B cell (primary cell): ENCODE results near the gene PTPRG. TPM values are rescaled to one million over a fixed set of nuclear protein-coding genes. Genes with fewer than 3 reads are reported as not detected.

Experiments used
- ATAC-seq: fragments of 200-7000 bp; cut with Tn5 transposase; one replicate; pipeline ENCODE4 v1.10.0; 2021; ENCODE audit warnings: low read depth, mild to moderate bottlenecking, moderate number of reproducible peaks, moderate library complexity
- CTCF ChIA-PET: fragments of 350-600 bp; sonication (Branson Sonifier 250); formaldehyde crosslinking; loops from one replicate; lab custom pipeline; 2021; ENCODE audit warnings: antibody characterized with exemption, inconsistent platforms; lab: Charles Lee
- POLR2A ChIA-PET: fragments of 350-600 bp; sonication (Branson Sonifier 250); formaldehyde crosslinking; loops from one replicate; lab custom pipeline; 2021; ENCODE audit warnings: antibody characterized with exemption; lab: Charles Lee
- DNase-seq: peaks from one replicate; pipeline ENCODE4 v3.0.0; 2013
- H2AFZ ChIP-seq: 2 replicates; pipeline ENCODE4 v1.6.1; 2012; ENCODE audit warnings: mild to moderate bottlenecking, low read depth, low read length; ENCODE audit not compliant: insufficient read depth, poor library complexity, severe bottlenecking
- H3K27ac ChIP-seq, 2 donors: 1 replicate in 1 of 2; 2 replicates in 1 of 2; pipeline ENCODE4 v1.5.1; 2012 to 2013; ENCODE audit warnings: low read length in 2 of 2, mild to moderate bottlenecking in 2 of 2, moderate library complexity in 1 of 2
- H3K27me3 ChIP-seq, 4 experiments: fragments of 200-600 bp in 1 of 4; sonication (generic) in 1 of 4; replicated peaks in 1 of 4; 1 replicate in 2 of 4; 2 replicates in 2 of 4; pipeline versions ENCODE4 v1.6.1 to v1.7.0; 2013 to 2016; ENCODE audit warnings: low read length in 3 of 4, mild to moderate bottlenecking in 2 of 4, mixed read lengths in 1 of 4, moderate library complexity in 1 of 4; ENCODE audit not compliant: insufficient read depth in 4 of 4, control insufficient read depth in 3 of 4; ENCODE audit errors: control extremely low read depth in 1 of 4
- H3K36me3 ChIP-seq, 2 experiments: replicated peaks in 1 of 2; 1 replicate in 1 of 2; 2 replicates in 1 of 2; pipeline versions ENCODE4 v1.6.1 to v1.7.1; 2013; ENCODE audit warnings: low read length in 1 of 2; ENCODE audit not compliant: insufficient read depth in 2 of 2, control insufficient read depth in 1 of 2; ENCODE audit errors: control extremely low read depth in 1 of 2, extremely low read depth in 1 of 2
- H3K4me1 ChIP-seq, 2 donors: fragments of 200-600 bp in 1 of 2; sonication (generic) in 1 of 2; 1 replicate in 1 of 2; 2 replicates in 1 of 2; pipeline versions ENCODE4 v1.5.1 to v1.6.1; 2013 to 2017; ENCODE audit warnings: low read length in 2 of 2; ENCODE audit not compliant: control insufficient read depth in 2 of 2, insufficient read depth in 2 of 2
- H3K4me2 ChIP-seq: replicated peaks from 2 replicates; pipeline ENCODE3; 2012; ENCODE audit warnings: mild to moderate bottlenecking, low read depth, low read length; ENCODE audit not compliant: poor library complexity, severe bottlenecking
- H3K4me3 ChIP-seq, 5 experiments: fragments of 200-600 bp in 1 of 5; sonication (generic) in 1 of 5; 1 replicate in 3 of 5; 2 replicates in 2 of 5; pipeline versions ENCODE4 v1.5.1 to v1.7.0; 2011 to 2016; ENCODE audit warnings: low read length in 4 of 5, mild to moderate bottlenecking in 4 of 5, low read depth in 2 of 5, control low read depth in 1 of 5, moderate library complexity in 1 of 5; ENCODE audit not compliant: insufficient read depth in 1 of 5; ENCODE audit errors: control extremely low read depth in 1 of 5, extremely low read depth in 1 of 5
- H3K79me2 ChIP-seq: fragments of 200-600 bp; sonication (generic); one replicate; pipeline ENCODE4 v1.6.0; 2016; ENCODE audit warnings: low read length; ENCODE audit not compliant: control insufficient read depth, insufficient read depth
- H3K9ac ChIP-seq: fragments of 200-600 bp; sonication (generic); 2 replicates; pipeline ENCODE4 v1.6.1; 2017; ENCODE audit warnings: mild to moderate bottlenecking, low read length, moderate library complexity
- H3K9me3 ChIP-seq, 3 donors: one replicate each; pipeline versions ENCODE4 v1.6.1 to v1.7.1; 2013; ENCODE audit warnings: low read length in 2 of 3; ENCODE audit not compliant: control insufficient read depth in 2 of 3, insufficient read depth in 1 of 3; ENCODE audit errors: control extremely low read depth in 1 of 3
- H4K20me1 ChIP-seq: 2 replicates; pipeline ENCODE4 v1.6.0; 2012; ENCODE audit warnings: mild to moderate bottlenecking, low read length; ENCODE audit not compliant: insufficient read depth, control insufficient read depth, poor library complexity, severe bottlenecking
- H3K27ac Mint-ChIP-seq: one replicate; pipeline ENCODE4 v1.8.0; 2021; ENCODE audit warnings: mixed read lengths
- H3K27me3 Mint-ChIP-seq: one replicate; pipeline ENCODE4 v1.8.0; 2021; ENCODE audit warnings: mixed read lengths
- H3K4me1 Mint-ChIP-seq: one replicate; pipeline ENCODE4 v1.8.0; 2021; ENCODE audit warnings: mixed read lengths
- H3K4me3 Mint-ChIP-seq: one replicate; pipeline ENCODE4 v1.8.0; 2021; ENCODE audit warnings: mixed read lengths
- H3K9me3 Mint-ChIP-seq: one replicate; pipeline ENCODE4 v1.8.0; 2022; ENCODE audit warnings: mixed read lengths; ENCODE audit not compliant: insufficient read depth
- EZH2 ChIP-seq: IDR thresholded peaks from 2 replicates; pipeline ENCODE4 v1.6.1; 2012; ENCODE audit warnings: borderline replicate concordance, low read depth, mild to moderate bottlenecking, moderate library complexity, low read length; ENCODE audit not compliant: insufficient read depth, poor library complexity, severe bottlenecking
- WGBS: methylation state at CpG from one replicate; pipeline ENCODE4 v1.1.5; 2013; ENCODE audit warnings: missing lambda C conversion rate; ENCODE audit not compliant: insufficient coverage; 5-methylcytosine and 5-hydroxymethylcytosine counted together
- intact Hi-C: fragments of 100-400 bp; cut with micrococcal nuclease; formaldehyde crosslinking; loops from one replicate; pipeline ENCODE4 v1.10.0; 2022
- polyA plus RNA-seq: library from polyadenylated mRNA; depleted of rRNA; stranded (reverse); fragments of >200 nt; gene quantifications from 2 replicates; pipeline ENCODE4 v1.2.3, GENCODE V29; 2012
- total RNA-seq, 2 donors: library from RNA; stranded (reverse); fragments of 120-200 nt in 1 of 2; gene quantifications; 1 replicate in 1 of 2; 2 replicates in 1 of 2; pipeline versions ENCODE4 v1.2.3 to v1.2.4, GENCODE V29; 2013 to 2022
- TF ChIP-seq, protein P1 (sequence below): fragments of 200-600 bp; IDR thresholded peaks from one replicate; pipeline ENCODE4 v1.8.0; 2022; ENCODE audit warnings: antibody characterized with exemption, mild to moderate bottlenecking

PTPRG gene
- total and polyA plus RNA-seq, 2 donors (not counting 1 experiment from before 2014, with no cell fraction given) = 0.12 to 1.3 TPM

- no peak overlapping the region for H3K27ac Mint-ChIP-seq
- POLR2A ChIA-PET = no interaction called here
Observed at GRCh38 chr3:61686228-61686648, 124.9 kb downstream of the PTPRG start.

GRCh38 chr3:61687206-61687605, 125.8 kb downstream of the PTPRG start:
- no peak overlapping the region for H3K27ac Mint-ChIP-seq
- WGBS = no CpG with 5 or more reads among the region's 2 CpGs

More at GRCh38 chr3:61686228-61686648, 124.9 kb downstream of the PTPRG start:
- Histone ChIP-seq H3K4me3 (no peak overlapping the region), H2AFZ (no peak overlapping the region), H4K20me1 (no peaks in the 10 kb centered on the region), H3K79me2 (no peaks in the 10 kb centered on the region), H3K4me1 (no peaks in the 10 kb centered on the region), H3K9ac (no peak overlapping the region), H3K27me3 (no peaks in the 10 kb centered on the region), H3K9me3 (peaks cover 0 to 4% (median 0%) of the 10 kb centered on the region in 3 donors), H3K27ac (no peak overlapping the region), H3K4me2 (no peak overlapping the region), H3K36me3 (no peaks in the 10 kb centered on the region)
- Mint-ChIP-seq H3K9me3 (no peaks in the 10 kb centered on the region), H3K4me3 (no peak overlapping the region), H3K27me3 (no peaks in the 10 kb centered on the region), H3K4me1 (no peaks in the 10 kb centered on the region)
- CTCF ChIA-PET = no interaction called here
- DNase-seq = no peak
- TF ChIP-seq, protein P1, sequence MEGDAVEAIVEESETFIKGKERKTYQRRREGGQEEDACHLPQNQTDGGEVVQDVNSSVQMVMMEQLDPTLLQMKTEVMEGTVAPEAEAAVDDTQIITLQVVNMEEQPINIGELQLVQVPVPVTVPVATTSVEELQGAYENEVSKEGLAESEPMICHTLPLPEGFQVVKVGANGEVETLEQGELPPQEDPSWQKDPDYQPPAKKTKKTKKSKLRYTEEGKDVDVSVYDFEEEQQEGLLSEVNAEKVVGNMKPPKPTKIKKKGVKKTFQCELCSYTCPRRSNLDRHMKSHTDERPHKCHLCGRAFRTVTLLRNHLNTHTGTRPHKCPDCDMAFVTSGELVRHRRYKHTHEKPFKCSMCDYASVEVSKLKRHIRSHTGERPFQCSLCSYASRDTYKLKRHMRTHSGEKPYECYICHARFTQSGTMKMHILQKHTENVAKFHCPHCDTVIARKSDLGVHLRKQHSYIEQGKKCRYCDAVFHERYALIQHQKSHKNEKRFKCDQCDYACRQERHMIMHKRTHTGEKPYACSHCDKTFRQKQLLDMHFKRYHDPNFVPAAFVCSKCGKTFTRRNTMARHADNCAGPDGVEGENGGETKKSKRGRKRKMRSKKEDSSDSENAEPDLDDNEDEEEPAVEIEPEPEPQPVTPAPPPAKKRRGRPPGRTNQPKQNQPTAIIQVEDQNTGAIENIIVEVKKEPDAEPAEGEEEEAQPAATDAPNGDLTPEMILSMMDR = no peak
- no peak for TF ChIP-seq EZH2
- intact Hi-C loops = no loop called here
- 76% methylated on average over 3 of the region's 3 CpGs for WGBS
- no peak for ATAC-seq

More at GRCh38 chr3:61687206-61687605, 125.8 kb downstream of the PTPRG start:
- ATAC-seq (no peak), DNase-seq (no peak)
- H3K4me2 ChIP-seq = no peak overlapping the region
- no peak overlapping the region for H3K27ac ChIP-seq
- H3K79me2 ChIP-seq = no peaks in the 10 kb centered on the region
- H3K4me1 ChIP-seq = no peaks in the 10 kb centered on the region
- Mint-ChIP-seq H3K4me3 (no peak overlapping the region), H3K27me3 (no peaks in the 10 kb centered on the region), H3K4me1 (no peaks in the 10 kb centered on the region), H3K9me3 (no peaks in the 10 kb centered on the region)
- POLR2A ChIA-PET = no interaction called here
- no peak overlapping the region for H3K9ac ChIP-seq
- intact Hi-C loops = no loop called here
- no peaks in the 10 kb centered on the region for H3K36me3 ChIP-seq
- CTCF ChIA-PET = no interaction called here
- H3K27me3 ChIP-seq = no peaks in the 10 kb centered on the region
- H2AFZ ChIP-seq = no peak overlapping the region
- peaks cover 0 to 4% (median 0%) of the 10 kb centered on the region in 3 donors for H3K9me3 ChIP-seq
- no peak for TF ChIP-seq EZH2
- TF ChIP-seq, protein P1 = no peak
- no peak overlapping the region for H3K4me3 ChIP-seq
- H4K20me1 ChIP-seq = no peaks in the 10 kb centered on the region
